Measurements from ENCODE around the gene AP3D1.

The AP3D1 gene

GRCh38 chr19:2186071-2186846, 34.9 kb upstream of the AP3D1 start:
- Histone ChIP-seq H3K27ac (peak overlapping the region; percentile 24), H3K36me3 (replicated peaks) (peaks cover 15% of the 10 kb centered on the region), H3K4me3 (ENCODE audit: low read depth, low read length) (no peak overlapping the region), H3K27me3 (replicated peaks) (no peaks in the 10 kb centered on the region)
- in situ Hi-C loops (cut with HindIII; ENCODE audit: low pct_ligation_motif_present, low sequenced_read_pairs): no loop called here
- TF ChIP-seq CTCF (IDR thresholded peaks at IDR 0.05; ENCODE audit: low read depth, low read length, missing control alignments): no peak
- peak; percentile 85 for DNase-seq

GRCh38 chr19:2185734-2186070, 34.3 kb upstream of the AP3D1 start:
- peaks cover 17% of the 10 kb centered on the region for H3K36me3 ChIP-seq (replicated peaks)
- no peak for DNase-seq
- peak overlapping the region; percentile 24 for H3K27ac ChIP-seq
- in situ Hi-C loops (cut with HindIII; ENCODE audit: low pct_ligation_motif_present, low sequenced_read_pairs): no loop called here
- H3K27me3 ChIP-seq (replicated peaks): no peaks in the 10 kb centered on the region
- no peak overlapping the region for H3K4me3 ChIP-seq (ENCODE audit: low read depth, low read length)
- no peak for TF ChIP-seq CTCF (IDR thresholded peaks at IDR 0.05; ENCODE audit: low read depth, low read length, missing control alignments)

DNA sequence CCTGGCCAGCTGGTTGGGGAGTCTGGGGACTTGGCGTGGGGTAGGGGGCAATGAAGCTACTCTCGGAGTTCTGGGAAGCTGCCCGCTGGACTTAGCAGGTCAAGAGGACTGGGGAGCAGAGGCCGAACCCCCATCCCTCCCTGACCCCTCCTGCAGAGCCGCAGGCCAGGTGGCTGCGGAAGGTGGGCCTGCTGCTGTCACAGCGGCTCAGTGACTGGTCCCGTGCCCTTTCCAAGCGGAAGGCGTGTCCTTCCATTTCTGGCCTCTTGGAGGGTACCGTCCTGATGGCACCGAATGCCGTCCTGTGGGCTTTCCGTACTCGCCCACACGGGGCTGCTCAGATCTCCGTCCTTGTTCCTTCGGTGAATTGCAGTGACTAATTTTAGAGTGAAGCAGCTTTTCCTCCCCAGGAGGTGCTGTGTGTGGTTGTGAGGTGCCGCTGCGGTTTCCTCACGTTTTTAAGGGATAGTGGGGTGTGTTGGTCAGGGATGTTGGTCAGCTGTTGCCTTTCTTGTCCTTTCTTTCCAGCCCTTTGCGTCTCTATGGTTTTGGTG, 33.1 kb upstream of the AP3D1 start:
- Histone ChIP-seq H3K27ac (no peak overlapping the region), H3K27me3 (replicated peaks) (no peaks in the 10 kb centered on the region), H3K36me3 (replicated peaks) (peaks cover 17% of the 10 kb centered on the region), H3K4me3 (ENCODE audit: low read depth, low read length) (no peak overlapping the region)
- no peak for DNase-seq
- in situ Hi-C loops (cut with HindIII; ENCODE audit: low pct_ligation_motif_present, low sequenced_read_pairs): no loop called here
- TF ChIP-seq CTCF (IDR thresholded peaks at IDR 0.05; ENCODE audit: low read depth, low read length, missing control alignments): peak; percentile 14

- Histone ChIP-seq H3K4me3 (ENCODE audit: low read depth, low read length) (no peak overlapping the region), H3K36me3 (replicated peaks) (peaks cover 8% of the 10 kb centered on the region), H3K27me3 (replicated peaks) (no peaks in the 10 kb centered on the region), H3K27ac (no peak overlapping the region)
- TF ChIP-seq CTCF (IDR thresholded peaks at IDR 0.05; ENCODE audit: low read depth, low read length, missing control alignments): no peak
- in situ Hi-C loops (cut with HindIII; ENCODE audit: low pct_ligation_motif_present, low sequenced_read_pairs): no loop called here
- no peak for DNase-seq
Observed at GRCh38 chr19:2181633-2181997, 30.2 kb upstream of the AP3D1 start.

DNA sequence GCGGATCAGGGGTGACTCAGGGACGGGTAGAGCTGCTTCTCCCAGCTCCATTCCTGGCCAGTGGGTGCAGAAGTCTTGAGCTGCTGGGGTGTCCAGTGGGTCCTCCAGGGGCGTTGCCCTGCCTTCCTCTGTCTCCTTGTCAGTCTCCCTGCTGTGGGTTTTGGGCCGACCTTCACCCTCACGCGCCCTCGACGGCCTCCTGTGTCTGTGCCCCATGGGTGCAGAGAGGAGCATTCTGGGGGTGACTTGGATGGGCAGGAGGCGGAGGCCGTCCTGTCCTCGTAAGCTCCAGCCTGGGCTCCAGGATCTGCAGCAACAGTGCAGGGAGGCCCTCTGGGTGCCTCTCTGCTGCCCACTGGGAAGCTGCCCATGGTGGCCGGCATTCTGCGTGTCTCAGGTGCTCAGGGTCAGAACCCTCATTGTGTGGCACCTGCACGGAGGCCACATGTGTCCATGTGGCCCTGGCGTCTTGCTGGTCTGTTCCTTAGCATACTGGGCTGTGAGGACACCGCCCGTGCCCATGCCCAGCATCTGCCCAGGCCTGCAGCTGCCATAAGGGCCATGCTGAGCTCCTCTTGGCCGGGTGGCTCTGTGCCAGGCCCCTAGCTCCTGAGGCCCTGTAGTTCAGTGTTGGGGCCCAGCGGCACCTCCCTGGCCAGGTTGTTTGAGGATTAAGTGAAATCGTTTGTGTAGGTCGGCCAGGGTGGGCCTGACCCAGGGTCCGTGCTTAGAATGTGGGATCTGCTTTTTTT, 29.7 kb upstream of the AP3D1 start:
- Histone ChIP-seq H3K27ac (no peak overlapping the region), H3K36me3 (replicated peaks) (peaks cover 8% of the 10 kb centered on the region), H3K4me3 (ENCODE audit: low read depth, low read length) (no peak overlapping the region), H3K27me3 (replicated peaks) (no peaks in the 10 kb centered on the region)
- in situ Hi-C loops (cut with HindIII; ENCODE audit: low pct_ligation_motif_present, low sequenced_read_pairs): no loop called here
- DNase-seq: no peak
- no peak for TF ChIP-seq CTCF (IDR thresholded peaks at IDR 0.05; ENCODE audit: low read depth, low read length, missing control alignments)

Measured in brain microvascular endothelial cell (primary cell).